Measurements from ENCODE around the gene MBP. TPM values are rescaled to one million over a fixed set of nuclear protein-coding genes. Genes with fewer than 3 reads are reported as not detected.

The MBP gene
- total RNA-seq, 1 donor = 80.7 TPM

DNA sequence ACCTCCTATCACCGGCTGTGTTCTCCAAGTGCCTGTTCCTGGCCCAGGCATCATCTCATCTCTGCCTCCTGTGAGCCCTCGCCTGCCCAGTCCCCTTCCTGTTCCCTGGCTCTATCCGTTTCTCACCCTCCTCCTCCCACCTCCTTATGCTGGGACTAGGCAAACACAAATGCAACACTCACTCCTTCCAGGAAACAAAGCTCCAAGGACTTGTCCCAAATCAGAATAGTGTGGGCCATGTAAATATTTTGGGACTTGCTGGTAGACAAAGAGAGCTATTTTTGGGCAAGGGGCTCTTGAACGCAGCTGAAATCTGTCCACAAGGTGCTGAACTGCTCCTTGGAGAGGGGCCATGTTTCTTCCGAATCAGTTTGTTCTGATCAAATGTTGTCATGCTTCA, 25.3 kb downstream of the MBP start:
- peaks cover 97% of the 10 kb centered on the region for H3K4me1 ChIP-seq (ENCODE audit: insufficient read depth, low read length)
- no peak overlapping the region for H3K4me3 ChIP-seq (ENCODE audit: low read length)
- no peaks in the 10 kb centered on the region for H3K9me3 ChIP-seq (ENCODE audit: low read depth, low read length)
- H3K27me3 ChIP-seq (ENCODE audit: insufficient read depth, low read length) = no peaks in the 10 kb centered on the region

DNA sequence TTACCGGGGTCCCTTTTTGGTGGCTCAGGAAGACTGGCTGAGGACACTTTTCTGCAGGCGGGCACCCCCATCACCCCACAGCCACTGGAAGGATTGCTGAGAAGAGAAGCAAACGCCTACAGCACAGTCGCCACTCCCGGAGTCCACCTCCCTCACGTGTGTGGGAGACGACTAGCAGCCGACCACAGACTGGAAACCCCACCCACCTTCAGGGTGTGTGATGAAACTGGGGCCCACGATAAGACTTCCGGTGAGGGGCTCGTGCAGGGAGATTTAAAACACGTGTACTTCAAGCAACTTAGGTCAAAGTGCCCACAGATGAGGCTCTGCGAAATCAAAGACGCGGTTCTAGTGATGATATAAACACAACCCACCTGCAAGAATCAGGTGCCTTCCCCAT, 26.3 kb downstream of the MBP start:
- peaks cover 97% of the 10 kb centered on the region for H3K4me1 ChIP-seq (ENCODE audit: insufficient read depth, low read length)
- H3K9me3 ChIP-seq (ENCODE audit: low read depth, low read length) = no peaks in the 10 kb centered on the region
- H3K27me3 ChIP-seq (ENCODE audit: insufficient read depth, low read length) = no peaks in the 10 kb centered on the region
- no peak overlapping the region for H3K4me3 ChIP-seq (ENCODE audit: low read length)

DNA sequence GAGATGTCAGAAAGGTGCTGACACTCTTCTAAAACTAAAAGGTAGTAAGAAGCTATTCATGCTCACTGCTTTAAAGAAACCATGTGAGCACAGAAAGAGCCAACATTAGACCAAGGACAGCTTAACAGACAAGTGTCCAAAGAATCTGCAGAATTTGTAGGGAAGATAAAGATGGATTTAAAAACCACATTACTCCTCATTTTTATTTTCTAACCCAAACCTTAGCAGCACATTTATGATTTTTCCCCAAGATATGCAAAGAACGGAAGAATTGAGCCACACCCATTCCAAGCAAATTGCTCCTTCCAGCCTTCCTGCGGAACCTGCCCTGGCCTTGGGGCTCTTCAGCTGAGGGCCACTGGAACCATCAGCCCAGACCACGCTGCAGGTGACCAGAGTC, 26.9 kb downstream of the MBP start:
- H3K4me3 ChIP-seq (ENCODE audit: low read length) = no peak overlapping the region
- H3K9me3 ChIP-seq (ENCODE audit: low read depth, low read length) = no peaks in the 10 kb centered on the region
- peaks cover 97% of the 10 kb centered on the region for H3K4me1 ChIP-seq (ENCODE audit: insufficient read depth, low read length)
- no peaks in the 10 kb centered on the region for H3K27me3 ChIP-seq (ENCODE audit: insufficient read depth, low read length)

DNA sequence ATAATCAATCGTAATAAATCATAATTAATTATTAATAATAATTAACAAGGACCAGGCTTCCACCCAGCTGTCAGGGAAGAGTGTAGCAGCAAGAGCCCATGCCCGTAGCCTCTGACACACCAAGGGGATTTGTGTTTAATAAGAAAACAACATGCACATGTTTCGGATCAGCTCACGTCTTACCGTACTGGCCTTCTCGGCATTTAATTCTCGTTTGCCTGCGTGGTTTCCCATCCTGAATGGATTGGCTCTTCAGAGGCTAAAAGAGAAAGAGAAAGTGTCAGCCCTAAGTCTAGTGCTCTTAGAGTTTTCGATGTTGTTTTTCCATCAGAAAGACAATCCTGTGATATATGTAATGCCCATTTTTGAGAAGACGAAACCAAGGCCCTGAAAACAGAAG, 27.6 kb downstream of the MBP start:
- H3K4me3 ChIP-seq (ENCODE audit: low read length) = no peak overlapping the region
- H3K27me3 ChIP-seq (ENCODE audit: insufficient read depth, low read length) = no peaks in the 10 kb centered on the region
- peaks cover 98% of the 10 kb centered on the region for H3K4me1 ChIP-seq (ENCODE audit: insufficient read depth, low read length)
- H3K9me3 ChIP-seq (ENCODE audit: low read depth, low read length) = no peaks in the 10 kb centered on the region

DNA sequence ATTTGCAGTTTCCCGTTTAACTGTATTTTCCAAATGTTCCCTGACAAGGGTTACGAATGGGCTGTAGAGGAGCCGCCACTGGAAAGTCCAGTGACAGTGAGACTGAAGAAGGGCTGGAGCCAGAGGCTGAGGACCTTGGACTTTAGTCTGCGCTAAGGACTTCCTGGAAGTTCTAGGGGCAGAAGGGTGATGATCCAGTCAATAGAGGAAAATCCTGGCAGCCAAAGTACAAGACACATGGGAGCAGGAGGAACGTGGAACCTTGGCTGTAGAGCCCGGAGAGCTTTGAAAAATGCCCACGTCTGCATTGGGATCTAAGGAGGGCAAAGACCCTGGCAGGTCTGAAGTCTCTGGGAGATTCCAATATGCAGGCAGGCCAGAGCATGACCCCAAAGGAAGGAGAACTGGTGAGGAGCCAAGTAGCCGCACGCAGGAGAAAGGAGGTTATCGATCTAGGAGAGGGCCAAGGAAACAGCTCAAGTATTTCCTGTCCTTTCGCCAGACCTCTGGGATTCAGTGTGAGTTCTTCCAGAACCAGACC, 28.5 kb downstream of the MBP start:
- H3K27me3 ChIP-seq (ENCODE audit: insufficient read depth, low read length) = no peaks in the 10 kb centered on the region
- H3K4me1 ChIP-seq (ENCODE audit: insufficient read depth, low read length) = peaks cover 98% of the 10 kb centered on the region
- no peak overlapping the region for H3K4me3 ChIP-seq (ENCODE audit: low read length)
- no peaks in the 10 kb centered on the region for H3K9me3 ChIP-seq (ENCODE audit: low read depth, low read length)

DNA sequence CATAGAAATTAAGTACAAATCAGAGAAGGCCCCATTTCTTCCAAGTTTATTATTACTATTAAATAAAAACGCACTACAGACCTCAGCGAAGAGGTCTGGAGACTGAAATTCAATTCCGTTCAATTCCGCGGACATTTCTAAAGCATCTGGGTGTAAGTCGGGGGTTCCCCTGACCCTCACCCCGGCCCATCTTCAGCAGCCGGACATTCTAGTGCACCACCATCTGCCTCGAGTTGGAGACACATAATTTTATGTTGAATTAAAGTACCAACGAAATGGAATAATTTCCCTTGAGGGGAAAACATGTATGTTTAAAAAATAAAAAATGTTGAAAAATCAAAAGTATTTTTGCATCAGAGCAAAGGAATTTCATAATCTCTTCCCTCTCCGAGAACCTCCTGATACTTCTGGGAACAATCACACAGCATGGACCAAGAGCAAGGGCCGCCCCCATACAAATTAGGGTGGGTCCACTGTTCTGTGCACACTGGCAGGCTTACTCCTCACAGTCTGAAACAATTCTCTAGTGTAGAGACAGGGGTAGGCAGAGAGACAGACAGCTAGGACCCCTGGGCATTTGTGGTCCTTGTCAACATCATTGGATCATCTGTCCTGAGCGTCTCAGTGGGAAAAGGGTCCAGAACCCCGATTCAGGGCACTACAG, 29.3 kb downstream of the MBP start:
- H3K9me3 ChIP-seq (ENCODE audit: low read depth, low read length) = no peaks in the 10 kb centered on the region
- no peak overlapping the region for H3K4me3 ChIP-seq (ENCODE audit: low read length)
- H3K27me3 ChIP-seq (ENCODE audit: insufficient read depth, low read length) = no peaks in the 10 kb centered on the region
- H3K4me1 ChIP-seq (ENCODE audit: insufficient read depth, low read length) = peaks cover 98% of the 10 kb centered on the region

DNA sequence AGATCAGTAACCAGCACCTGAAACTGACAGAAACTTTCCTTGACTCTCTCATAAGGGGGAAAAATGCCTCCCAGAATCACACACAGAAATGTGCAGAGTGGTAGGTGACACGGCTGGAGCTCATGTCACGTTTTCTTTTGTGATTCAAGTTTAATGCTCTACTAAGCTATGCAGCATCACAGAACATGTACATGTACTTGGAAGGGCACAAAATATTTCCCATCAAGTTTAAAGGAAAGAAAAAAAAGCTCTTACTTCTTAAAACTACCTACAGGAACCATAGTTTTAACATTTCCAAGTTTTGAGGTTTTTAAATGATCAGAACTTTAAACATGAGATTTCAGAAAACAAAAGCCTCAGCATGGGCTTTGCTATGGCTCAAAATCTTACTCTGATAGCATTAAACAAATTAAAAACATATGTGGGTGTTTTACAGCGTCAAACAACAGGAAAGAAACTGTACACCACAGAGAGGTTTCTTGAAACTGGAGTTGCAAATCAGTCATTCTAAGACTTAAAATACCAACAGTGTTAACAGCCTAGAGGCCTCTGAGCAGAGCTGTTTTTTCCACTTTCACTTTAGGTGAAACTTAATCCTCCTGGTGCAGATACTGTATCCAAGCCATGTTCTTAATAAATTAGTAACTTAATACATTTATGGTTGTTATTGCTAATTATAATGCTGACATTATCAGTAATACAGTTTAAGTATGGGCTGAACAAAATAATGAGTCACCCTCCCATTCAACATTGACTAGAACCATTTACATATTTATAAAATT, 30.1 kb downstream of the MBP start:
- Histone ChIP-seq H3K4me3 (ENCODE audit: low read length) (no peak overlapping the region), H3K9me3 (ENCODE audit: low read depth, low read length) (no peaks in the 10 kb centered on the region), H3K27me3 (ENCODE audit: insufficient read depth, low read length) (no peaks in the 10 kb centered on the region), H3K4me1 (ENCODE audit: insufficient read depth, low read length) (peaks cover 98% of the 10 kb centered on the region)

DNA sequence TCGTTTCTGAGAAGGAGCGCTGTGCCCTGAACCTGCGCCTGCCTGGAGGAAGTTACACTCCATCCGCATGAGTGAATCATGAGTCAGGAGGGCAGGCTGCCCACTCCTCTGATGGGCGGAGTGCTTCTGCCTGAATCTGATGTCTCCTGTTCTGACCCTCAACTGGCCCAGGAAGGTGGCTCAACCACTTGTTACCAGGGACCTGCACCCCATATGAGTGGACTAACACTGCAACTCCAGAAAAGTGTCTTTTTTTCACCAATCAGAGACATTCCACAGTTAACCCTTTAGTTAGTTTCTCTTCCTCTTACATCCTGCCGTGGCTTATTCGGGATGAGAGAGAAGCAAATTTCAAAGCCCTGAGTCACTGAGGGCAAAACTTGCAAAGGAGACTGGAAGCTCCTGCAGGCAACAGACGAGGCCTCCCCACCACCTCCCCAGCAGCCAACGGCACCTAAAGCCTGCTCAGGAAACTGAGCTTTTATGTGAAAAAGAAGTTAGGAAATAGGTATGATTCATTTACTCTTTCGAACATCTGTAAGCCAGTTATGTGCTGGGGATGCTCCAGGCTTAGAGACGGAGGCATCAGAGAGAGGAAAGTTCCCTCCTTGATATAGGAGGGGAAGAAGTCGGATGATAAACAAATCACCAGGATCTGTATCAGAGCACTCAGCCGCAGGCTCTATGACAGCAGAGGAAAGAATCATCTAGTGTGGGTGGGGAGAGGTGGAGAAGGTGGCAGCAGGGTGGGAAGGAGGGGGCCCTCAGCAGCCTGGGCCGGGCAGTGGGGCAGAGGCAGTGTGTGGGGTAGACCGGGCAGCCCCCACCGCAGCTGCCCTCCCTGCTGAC, 30.9 kb downstream of the MBP start:
- Histone ChIP-seq H3K27me3 (ENCODE audit: insufficient read depth, low read length) (no peaks in the 10 kb centered on the region), H3K4me3 (ENCODE audit: low read length) (no peak overlapping the region), H3K4me1 (ENCODE audit: insufficient read depth, low read length) (peaks cover 98% of the 10 kb centered on the region), H3K9me3 (ENCODE audit: low read depth, low read length) (no peaks in the 10 kb centered on the region)

DNA sequence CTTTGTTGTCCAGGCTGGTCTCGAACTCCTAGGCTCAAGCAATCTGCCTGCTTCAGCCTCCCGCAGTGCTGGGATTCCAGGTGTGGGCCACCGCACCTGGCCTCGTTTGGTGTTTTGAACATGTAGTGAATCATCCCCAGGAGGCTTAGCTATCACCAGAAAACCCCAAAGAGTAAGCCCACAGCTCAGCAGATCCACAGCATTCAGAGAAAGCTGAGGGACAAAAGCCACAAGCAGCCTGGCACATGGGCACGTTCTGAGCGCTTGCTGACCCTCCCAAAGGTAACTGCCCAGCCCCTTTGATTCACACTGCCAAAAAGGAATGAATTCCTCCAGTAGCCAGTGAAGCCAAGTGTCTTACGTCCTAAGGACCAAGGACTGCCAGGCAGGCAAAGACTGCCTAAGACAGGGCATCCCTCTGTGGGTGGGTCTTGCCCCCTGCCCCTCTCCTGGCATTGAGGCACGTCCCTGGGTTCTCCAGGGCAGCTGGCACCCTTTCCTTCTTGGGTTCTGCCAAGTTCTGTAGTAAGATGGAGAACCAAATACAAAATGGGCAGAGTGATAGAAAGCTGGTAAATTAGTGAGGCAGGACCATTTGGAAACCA, 31.7 kb downstream of the MBP start:
- H3K9me3 ChIP-seq (ENCODE audit: low read depth, low read length) = no peaks in the 10 kb centered on the region
- peaks cover 98% of the 10 kb centered on the region for H3K4me1 ChIP-seq (ENCODE audit: insufficient read depth, low read length)
- H3K27me3 ChIP-seq (ENCODE audit: insufficient read depth, low read length) = no peaks in the 10 kb centered on the region
- no peak overlapping the region for H3K4me3 ChIP-seq (ENCODE audit: low read length)

DNA sequence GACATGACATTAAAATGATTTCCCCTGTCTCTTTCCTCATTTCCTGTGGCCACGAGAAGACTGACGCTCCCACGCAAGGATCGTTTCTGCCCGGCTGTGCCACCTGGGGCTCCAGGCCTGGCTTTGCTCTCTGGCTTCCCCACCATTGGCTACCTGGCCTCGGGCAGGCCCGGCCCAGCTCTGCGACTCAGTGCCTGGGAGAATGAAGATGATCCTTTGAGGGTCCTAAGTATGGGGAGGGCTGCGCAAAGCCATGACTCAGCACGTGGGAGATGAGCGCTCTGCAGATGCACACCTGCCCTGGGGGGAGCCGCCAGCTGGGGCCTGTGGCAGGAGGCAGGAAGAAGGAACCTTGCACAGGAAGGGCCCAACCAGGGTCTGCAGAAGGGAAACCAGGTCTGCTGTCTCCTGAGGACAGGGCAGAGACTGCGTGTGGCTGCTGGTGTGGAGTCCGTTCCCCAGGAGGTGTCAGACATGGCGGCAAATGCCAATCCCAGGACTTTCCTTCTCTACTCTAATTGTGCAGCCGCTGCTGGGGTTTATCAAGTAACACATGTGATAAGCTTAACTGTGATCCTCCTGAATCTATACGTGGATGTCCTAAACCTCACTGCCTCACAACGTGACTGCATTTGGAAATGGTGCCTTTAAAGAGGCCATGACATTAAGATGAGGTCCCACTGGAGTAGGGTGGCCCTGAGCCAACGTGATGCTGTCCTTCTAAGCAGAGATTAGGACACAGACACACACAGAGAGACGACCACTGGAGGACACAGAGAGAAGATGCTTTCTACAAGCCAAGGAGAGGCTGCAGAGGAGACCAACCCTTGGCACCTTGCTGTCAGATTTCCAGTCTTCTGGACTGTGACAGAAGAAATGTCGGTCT, 32.9 kb downstream of the MBP start:
- Histone ChIP-seq H3K4me3 (ENCODE audit: low read length) (no peak overlapping the region), H3K9me3 (ENCODE audit: low read depth, low read length) (no peaks in the 10 kb centered on the region), H3K27me3 (ENCODE audit: insufficient read depth, low read length) (no peaks in the 10 kb centered on the region), H3K4me1 (ENCODE audit: insufficient read depth, low read length) (peaks cover 98% of the 10 kb centered on the region)

DNA sequence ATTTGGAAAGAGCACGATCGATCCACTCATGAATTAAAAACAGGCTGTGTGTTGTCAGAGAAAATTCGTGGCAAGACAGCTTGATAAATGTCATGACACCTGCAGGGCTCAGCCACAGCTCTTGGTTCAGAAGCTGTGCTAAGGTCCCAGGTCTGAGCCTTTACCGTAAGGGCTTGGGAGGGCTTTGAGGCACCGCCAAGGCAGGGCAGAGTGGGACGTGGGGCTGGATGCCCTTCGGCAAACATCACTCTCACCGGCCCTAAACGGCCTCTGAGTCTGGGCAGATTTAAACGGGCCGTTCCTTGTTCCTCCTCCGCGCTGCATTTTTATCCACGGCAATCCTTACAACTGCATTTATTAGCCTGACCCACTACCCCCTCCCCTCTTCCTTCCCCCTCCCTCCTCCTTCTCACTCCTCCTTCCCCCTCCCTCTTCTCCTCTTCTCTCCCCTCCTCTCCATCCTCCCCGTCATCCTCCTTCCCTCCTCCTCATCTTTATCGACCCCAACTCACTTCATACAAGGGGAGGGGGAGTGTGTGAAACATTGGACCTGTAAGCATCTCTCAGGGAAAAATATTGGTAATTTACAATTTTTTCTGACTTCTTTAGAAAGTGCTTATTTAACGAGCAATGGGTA, 33.9 kb downstream of the MBP start:
- Histone ChIP-seq H3K4me1 (ENCODE audit: insufficient read depth, low read length) (peaks cover 98% of the 10 kb centered on the region), H3K9me3 (ENCODE audit: low read depth, low read length) (no peaks in the 10 kb centered on the region), H3K4me3 (ENCODE audit: low read length) (no peak overlapping the region), H3K27me3 (ENCODE audit: insufficient read depth, low read length) (no peaks in the 10 kb centered on the region)

DNA sequence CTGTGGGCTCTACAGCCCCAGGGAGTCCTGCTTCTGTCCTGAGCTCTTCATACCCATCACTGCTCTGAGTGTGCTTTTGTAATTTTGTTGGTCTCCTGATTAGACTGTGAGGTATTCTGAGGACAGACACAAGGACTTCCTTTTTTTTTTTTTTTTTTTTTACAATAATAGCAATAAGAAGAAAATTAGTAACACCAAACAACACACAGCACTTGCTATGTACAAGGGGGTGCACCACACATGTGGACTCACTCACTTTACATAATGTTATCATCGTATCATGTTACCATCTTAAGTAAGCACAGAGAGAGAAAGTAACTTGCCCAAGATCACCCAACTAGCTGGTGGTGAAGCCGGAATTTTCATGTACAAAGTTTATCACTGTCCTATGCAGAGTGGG, 34.6 kb downstream of the MBP start:
- Histone ChIP-seq H3K9me3 (ENCODE audit: low read depth, low read length) (no peaks in the 10 kb centered on the region), H3K4me1 (ENCODE audit: insufficient read depth, low read length) (peaks cover 98% of the 10 kb centered on the region), H3K27me3 (ENCODE audit: insufficient read depth, low read length) (no peaks in the 10 kb centered on the region), H3K4me3 (ENCODE audit: low read length) (no peak overlapping the region)

DNA sequence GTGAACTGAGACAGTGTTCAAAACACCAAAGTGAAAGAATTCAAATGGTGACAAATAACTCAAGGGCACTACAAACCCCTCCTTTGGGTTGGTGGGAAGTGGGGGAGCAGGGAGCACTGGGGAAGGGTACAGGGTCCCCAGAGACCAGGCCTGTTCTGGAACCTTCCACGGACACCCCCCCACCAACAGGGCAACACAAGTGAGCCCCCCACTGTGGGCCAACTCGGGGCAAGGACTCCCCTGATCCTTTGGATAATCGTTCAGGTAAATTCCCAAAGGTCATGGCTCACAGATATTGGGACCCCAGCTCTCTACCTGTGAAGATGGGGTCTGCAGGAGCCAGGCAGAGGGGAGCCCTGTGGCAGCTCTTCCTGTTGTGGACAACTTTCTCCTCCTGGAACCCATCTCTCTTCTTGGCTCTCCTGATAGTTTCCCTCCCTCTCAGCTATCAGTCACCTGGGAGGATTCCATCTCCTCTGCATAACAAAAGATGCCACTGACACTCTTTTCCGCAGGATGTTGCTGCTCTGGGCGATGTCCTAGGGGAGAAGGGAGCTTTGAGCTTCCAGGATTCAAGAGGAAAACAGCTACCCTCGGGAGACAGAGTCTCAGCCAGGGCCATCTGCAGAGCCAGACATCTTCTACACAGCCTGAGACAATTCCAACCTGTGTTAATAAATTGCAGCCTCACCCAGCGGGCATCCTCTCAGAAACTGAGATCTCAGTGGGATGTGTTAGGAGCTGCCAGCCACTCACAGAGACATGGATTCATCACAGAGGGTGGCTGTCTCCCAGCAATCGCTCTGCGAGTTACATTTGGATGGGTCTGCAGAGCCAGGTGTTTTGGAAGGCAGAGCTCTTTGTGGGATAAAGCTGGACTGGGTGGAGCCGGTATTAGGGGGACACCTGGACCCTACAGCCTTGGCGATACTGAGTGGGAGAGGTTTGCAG, 35.4 kb downstream of the MBP start:
- Histone ChIP-seq H3K4me3 (ENCODE audit: low read length) (no peak overlapping the region), H3K9me3 (ENCODE audit: low read depth, low read length) (no peaks in the 10 kb centered on the region), H3K4me1 (ENCODE audit: insufficient read depth, low read length) (peaks cover 100% of the 10 kb centered on the region), H3K27me3 (ENCODE audit: insufficient read depth, low read length) (no peaks in the 10 kb centered on the region)
